ENCODE results near the gene PHF23.

PHF23 gene

GRCh38 chr17:7234083-7234951 lies 4.9 kb downstream of the PHF23 start, which contains the start of gene DVL2:
DVL2 (minus strand) TSS chr17:7234517; CDS start chr17:7234262, 255 bp downstream.
- peak within 1 kb of the TSS; percentile 71 for H2BK5ac ChIP-seq (ENCODE audit: low read depth, low read length, poor library complexity)
- H3K27ac ChIP-seq (ENCODE audit: low read depth, low read length) = peak within 1 kb of the TSS; percentile 89
- H3K23ac ChIP-seq (ENCODE audit: low read length) = no peak within 1 kb of the TSS
- peak within 1 kb of the TSS; percentile 85 for H2BK120ac ChIP-seq (ENCODE audit: insufficient read depth, low read length, poor library complexity)
- H3K4ac ChIP-seq (ENCODE audit: low read depth, low read length) = peak within 1 kb of the TSS; percentile 89
- peaks cover 24% of the 10 kb centered on the region for H3K79me1 ChIP-seq (ENCODE audit: low read length)
- peak within 1 kb of the TSS; percentile 10 for H2BK12ac ChIP-seq (ENCODE audit: low read length)
- peaks cover 38 to 43% of the 10 kb centered on the region in 2 experiments for H3K36me3 ChIP-seq (ENCODE audit: control insufficient read depth in 1 of 2, insufficient read depth in 2 of 2, low read length in 2 of 2)
- H3K4me1 ChIP-seq (ENCODE audit: control insufficient read depth in 1 of 2, insufficient read depth in 2 of 2, low read length in 2 of 2) = peaks cover 9 to 25% of the 10 kb centered on the region in 2 experiments
- H3K9ac ChIP-seq (ENCODE audit: low read length) = peak within 1 kb of the TSS; percentile 93
- H3K79me2 ChIP-seq (ENCODE audit: control insufficient read depth, insufficient read depth, low read length, poor library complexity) = peaks cover 32% of the 10 kb centered on the region
- peaks cover 4% of the 10 kb centered on the region for H3K9me3 ChIP-seq (ENCODE audit: insufficient read depth, low read depth, low read length)
- peak within 1 kb of the TSS; percentile 93 for H4K91ac ChIP-seq (ENCODE audit: low read depth, low read length)
- peak; percentile 81 to 94 for DNase-seq
- H2AK5ac ChIP-seq (ENCODE audit: low read length) = peak within 1 kb of the TSS; percentile 85
- H4K12ac ChIP-seq (ENCODE audit: low read depth, low read length) = peak within 1 kb of the TSS; percentile 58
- H2AFZ ChIP-seq (ENCODE audit: insufficient read depth, low read length, poor library complexity) = peak within 1 kb of the TSS; percentile 76
- H4K8ac ChIP-seq (ENCODE audit: low read depth, low read length) = peak within 1 kb of the TSS; percentile 75
- H3K4me3 ChIP-seq (ENCODE audit: low read depth, low read length) = peak within 1 kb of the TSS; percentile 88
- no peaks in the 10 kb centered on the region for H3K27me3 ChIP-seq (ENCODE audit: insufficient read depth, low read length)
- peak within 1 kb of the TSS; percentile 95 for H3K18ac ChIP-seq (ENCODE audit: low read length)
- peak within 1 kb of the TSS; percentile 87 for H3K4me2 ChIP-seq (ENCODE audit: low read length)
- H3K14ac ChIP-seq (ENCODE audit: low read length) = peak within 1 kb of the TSS; percentile 67
- no CpG with 5 or more reads among the region's 72 CpGs for WGBS (ENCODE audit: extremely low coverage, insufficient coverage, insufficient read length)

GRCh38 chr17:7233701-7234082 lies 5.6 kb downstream of the PHF23 start:
- H3K14ac ChIP-seq (ENCODE audit: low read length) = peak overlapping the region; percentile 67
- H3K4me1 ChIP-seq (ENCODE audit: control insufficient read depth in 1 of 2, insufficient read depth in 2 of 2, low read length in 2 of 2) = peaks cover 9 to 25% of the 10 kb centered on the region in 2 experiments
- peak overlapping the region; percentile 87 for H3K4me2 ChIP-seq (ENCODE audit: low read length)
- peak overlapping the region; percentile 85 for H2BK120ac ChIP-seq (ENCODE audit: insufficient read depth, low read length, poor library complexity)
- H3K4me3 ChIP-seq (ENCODE audit: low read depth, low read length) = peak overlapping the region; percentile 88
- H3K79me1 ChIP-seq (ENCODE audit: low read length) = peaks cover 19% of the 10 kb centered on the region
- no peak overlapping the region for H2BK12ac ChIP-seq (ENCODE audit: low read length)
- peak overlapping the region; percentile 93 for H3K9ac ChIP-seq (ENCODE audit: low read length)
- DNase-seq = no peak
- peak overlapping the region; percentile 80 for H2AK5ac ChIP-seq (ENCODE audit: low read length)
- H3K79me2 ChIP-seq (ENCODE audit: control insufficient read depth, insufficient read depth, low read length, poor library complexity) = peaks cover 27% of the 10 kb centered on the region
- no peaks in the 10 kb centered on the region for H3K27me3 ChIP-seq (ENCODE audit: insufficient read depth, low read length)
- peak overlapping the region; percentile 62 for H2BK5ac ChIP-seq (ENCODE audit: low read depth, low read length, poor library complexity)
- WGBS (ENCODE audit: extremely low coverage, insufficient coverage, insufficient read length) = no CpG with 5 or more reads among the region's 9 CpGs
- H3K23ac ChIP-seq (ENCODE audit: low read length) = no peak overlapping the region
- H4K12ac ChIP-seq (ENCODE audit: low read depth, low read length) = peak overlapping the region; percentile 31
- peak overlapping the region; percentile 95 for H3K18ac ChIP-seq (ENCODE audit: low read length)
- H3K9me3 ChIP-seq (ENCODE audit: insufficient read depth, low read depth, low read length) = peaks cover 2% of the 10 kb centered on the region
- H4K91ac ChIP-seq (ENCODE audit: low read depth, low read length) = peak overlapping the region; percentile 93
- peak overlapping the region; percentile 76 for H2AFZ ChIP-seq (ENCODE audit: insufficient read depth, low read length, poor library complexity)
- peak overlapping the region; percentile 89 for H3K4ac ChIP-seq (ENCODE audit: low read depth, low read length)
- H3K27ac ChIP-seq (ENCODE audit: low read depth, low read length) = peak overlapping the region; percentile 89
- H3K36me3 ChIP-seq (ENCODE audit: control insufficient read depth in 1 of 2, insufficient read depth in 2 of 2, low read length in 2 of 2) = peaks cover 44 to 49% of the 10 kb centered on the region in 2 experiments
- peak overlapping the region; percentile 75 for H4K8ac ChIP-seq (ENCODE audit: low read depth, low read length)

- H4K8ac ChIP-seq (ENCODE audit: low read depth, low read length) = no peak overlapping the region
- H3K27ac ChIP-seq (ENCODE audit: low read depth, low read length) = no peak overlapping the region
These were observed 7.1 kb downstream of the PHF23 start for GRCh38 chr17:7232114-7232513.

GRCh38 chr17:7229504-7229903 lies 9.8 kb downstream of the PHF23 start:
- no peak overlapping the region for H3K18ac ChIP-seq (ENCODE audit: low read length)
- H2BK5ac ChIP-seq (ENCODE audit: low read depth, low read length, poor library complexity) = no peak overlapping the region
- DNase-seq = no peak
- no peak overlapping the region for H2BK12ac ChIP-seq (ENCODE audit: low read length)
- H3K23ac ChIP-seq (ENCODE audit: low read length) = no peak overlapping the region
- H3K14ac ChIP-seq (ENCODE audit: low read length) = no peak overlapping the region
- no peak overlapping the region for H3K4ac ChIP-seq (ENCODE audit: low read depth, low read length)
- H4K8ac ChIP-seq (ENCODE audit: low read depth, low read length) = no peak overlapping the region
- H3K4me3 ChIP-seq (ENCODE audit: low read depth, low read length) = no peak overlapping the region
- peaks cover 2 to 7% of the 10 kb centered on the region in 2 experiments for H3K4me1 ChIP-seq (ENCODE audit: control insufficient read depth in 1 of 2, insufficient read depth in 2 of 2, low read length in 2 of 2)
- no peak overlapping the region for H2AFZ ChIP-seq (ENCODE audit: insufficient read depth, low read length, poor library complexity)
- H3K79me1 ChIP-seq (ENCODE audit: low read length) = peaks cover 10% of the 10 kb centered on the region
- no peaks in the 10 kb centered on the region for H3K9me3 ChIP-seq (ENCODE audit: insufficient read depth, low read depth, low read length)
- H4K12ac ChIP-seq (ENCODE audit: low read depth, low read length) = no peak overlapping the region
- WGBS (ENCODE audit: extremely low coverage, insufficient coverage, insufficient read length) = no CpG with 5 or more reads among the region's 19 CpGs
- no peak overlapping the region for H2BK120ac ChIP-seq (ENCODE audit: insufficient read depth, low read length, poor library complexity)
- H3K27me3 ChIP-seq (ENCODE audit: insufficient read depth, low read length) = no peaks in the 10 kb centered on the region
- H3K27ac ChIP-seq (ENCODE audit: low read depth, low read length) = no peak overlapping the region
- H4K91ac ChIP-seq (ENCODE audit: low read depth, low read length) = no peak overlapping the region
- peaks cover 58 to 62% of the 10 kb centered on the region in 2 experiments for H3K36me3 ChIP-seq (ENCODE audit: control insufficient read depth in 1 of 2, insufficient read depth in 2 of 2, low read length in 2 of 2)
- peaks cover 14% of the 10 kb centered on the region for H3K79me2 ChIP-seq (ENCODE audit: control insufficient read depth, insufficient read depth, low read length, poor library complexity)
- no peak overlapping the region for H3K9ac ChIP-seq (ENCODE audit: low read length)
- no peak overlapping the region for H2AK5ac ChIP-seq (ENCODE audit: low read length)
- H3K4me2 ChIP-seq (ENCODE audit: low read length) = no peak overlapping the region

More at GRCh38 chr17:7232114-7232513, 7.1 kb downstream of the PHF23 start:
- Histone ChIP-seq H3K4ac (ENCODE audit: low read depth, low read length) (peak overlapping the region; percentile 85), H3K36me3 (ENCODE audit: control insufficient read depth in 1 of 2, insufficient read depth in 2 of 2, low read length in 2 of 2) (peaks cover 57 to 62% of the 10 kb centered on the region in 2 experiments), H2BK12ac (ENCODE audit: low read length) (no peak overlapping the region), H4K91ac (ENCODE audit: low read depth, low read length) (no peak overlapping the region), H3K4me2 (ENCODE audit: low read length) (peak overlapping the region; percentile 34), H3K4me1 (ENCODE audit: control insufficient read depth in 1 of 2, insufficient read depth in 2 of 2, low read length in 2 of 2) (peaks cover 9 to 22% of the 10 kb centered on the region in 2 experiments), H2AFZ (ENCODE audit: insufficient read depth, low read length, poor library complexity) (no peak overlapping the region), H3K9ac (ENCODE audit: low read length) (no peak overlapping the region), H2AK5ac (ENCODE audit: low read length) (no peak overlapping the region), H3K18ac (ENCODE audit: low read length) (no peak overlapping the region), H3K9me3 (ENCODE audit: insufficient read depth, low read depth, low read length) (peaks cover 2% of the 10 kb centered on the region), H3K27me3 (ENCODE audit: insufficient read depth, low read length) (no peaks in the 10 kb centered on the region), H3K14ac (ENCODE audit: low read length) (no peak overlapping the region), H4K12ac (ENCODE audit: low read depth, low read length) (no peak overlapping the region), H3K79me1 (ENCODE audit: low read length) (peaks cover 12% of the 10 kb centered on the region), H2BK5ac (ENCODE audit: low read depth, low read length, poor library complexity) (no peak overlapping the region), H2BK120ac (ENCODE audit: insufficient read depth, low read length, poor library complexity) (no peak overlapping the region), H3K79me2 (ENCODE audit: control insufficient read depth, insufficient read depth, low read length, poor library complexity) (peaks cover 18% of the 10 kb centered on the region), H3K23ac (ENCODE audit: low read length) (no peak overlapping the region), H3K4me3 (ENCODE audit: low read depth, low read length) (no peak overlapping the region)
- WGBS (ENCODE audit: extremely low coverage, insufficient coverage, insufficient read length) = no CpG with 5 or more reads among the region's 5 CpGs
- DNase-seq = no peak

All from trophoblast cell (in vitro differentiated cells and primary cell).